MCF 10A (cell line): ENCODE measurements around the gene CD247. TPM values are rescaled to one million over a fixed set of nuclear protein-coding genes. Genes with fewer than 3 reads are reported as not detected.

Experiments
- BruUV-seq: library from RNA; stranded (reverse); fragments of 400-500 nt; replicated peaks from 2 replicates; lab custom pipeline; 2021; lab: Mats Ljungman, UMichigan
- CTCF ChIA-PET: fragments of 300-600 bp; sonication (Branson Sonifier 250); formaldehyde crosslinking; extraction: SDS; loops from one replicate; lab custom pipeline; 2021; ENCODE audit warnings: antibody characterized with exemption, inconsistent platforms; lab: Yijun Ruan, JAX
- POLR2A ChIA-PET: fragments of 300-600, 350-650 bp; sonication (Branson Sonifier 250); formaldehyde crosslinking; extraction: SDS; loops from one replicate; lab custom pipeline; 2020; ENCODE audit warnings: antibody characterized with exemption, inconsistent platforms; lab: Yijun Ruan, JAX
- DNase-seq: peaks from one replicate; pipeline ENCODE4 v3.0.0-alpha.2; 2018; ENCODE audit not compliant: unreplicated experiment
- H3K27ac Mint-ChIP-seq: one replicate; pipeline ENCODE4 v1.8.0; 2022; ENCODE audit warnings: mild to moderate bottlenecking, low read depth, mixed read lengths; ENCODE audit not compliant: unreplicated experiment
- H3K27me3 Mint-ChIP-seq: one replicate; pipeline ENCODE4 v1.8.0; 2022; ENCODE audit warnings: mixed read lengths; ENCODE audit not compliant: insufficient read depth, unreplicated experiment
- H3K36me3 Mint-ChIP-seq: one replicate; pipeline ENCODE4 v1.8.0; 2022; ENCODE audit warnings: mild to moderate bottlenecking, moderate library complexity, mixed read lengths; ENCODE audit not compliant: insufficient read depth, unreplicated experiment
- H3K4me1 Mint-ChIP-seq: one replicate; pipeline ENCODE4 v1.8.0; 2022; ENCODE audit warnings: mixed read lengths; ENCODE audit not compliant: insufficient read depth, unreplicated experiment
- H3K4me3 Mint-ChIP-seq: one replicate; pipeline ENCODE4 v1.8.0; 2022; ENCODE audit warnings: mild to moderate bottlenecking, moderate library complexity, mixed read lengths; ENCODE audit not compliant: unreplicated experiment
- H3K9me3 Mint-ChIP-seq: one replicate; pipeline ENCODE4 v1.8.0; 2022; ENCODE audit warnings: mixed read lengths; ENCODE audit not compliant: unreplicated experiment
- CTCF ChIP-seq: fragments of 200-600 bp; IDR thresholded peaks from one replicate; pipeline ENCODE4 v1.8.0; 2022; ENCODE audit warnings: antibody characterized with exemption, mild to moderate bottlenecking; ENCODE audit not compliant: unreplicated experiment
- intact Hi-C: fragments of 100-400 bp; cut with micrococcal nuclease; formaldehyde crosslinking; loops from 2 replicates; pipeline ENCODE4 v1.14.1; 2022
- total RNA-seq: library from RNA; stranded (reverse); gene quantifications from 2 replicates; pipeline ENCODE4 v1.2.3, GENCODE V29; 2022

Gene CD247
- total RNA-seq, 1 experiment from 2014 or later = not detected

GRCh38 chr1:167446966-167447365 is 71.4 kb downstream of the CD247 start:
- no TSS peak for BruUV-seq
- DNase-seq = no peak
- Mint-ChIP-seq H3K36me3 (no peaks in the 10 kb centered on the region), H3K27ac (no peak overlapping the region), H3K4me3 (no peak overlapping the region), H3K27me3 (no peaks in the 10 kb centered on the region), H3K4me1 (peaks cover 5% of the 10 kb centered on the region), H3K9me3 (no peaks in the 10 kb centered on the region)
- ChIA-PET POLR2A (interaction anchor here (0.7 to 1.3 kb wide), 8 partner anchors 24 to 178 kb away, joined by 3 to 4 read pairs (median 4); no protein-coding TSS in a partner anchor), CTCF (interaction anchor here (0.7 to 3.4 kb wide), 14 partner anchors 8 to 388 kb away, joined by 3 to 29 read pairs (median 4); no protein-coding TSS in a partner anchor)
- intact Hi-C loops = no loop called here
- TF ChIP-seq CTCF = no peak

- Mint-ChIP-seq H3K27me3 (peaks cover 18% of the 10 kb centered on the region), H3K4me3 (no peak overlapping the region), H3K36me3 (no peaks in the 10 kb centered on the region), H3K9me3 (no peaks in the 10 kb centered on the region), H3K4me1 (peaks cover 6% of the 10 kb centered on the region), H3K27ac (no peak overlapping the region)
- intact Hi-C loops = loop anchor here (2.0 to 5.0 kb wide), 3 partner anchors 114 to 533 kb away; no protein-coding TSS in a partner anchor
- no TSS peak for BruUV-seq
- no peak for TF ChIP-seq CTCF
- ChIA-PET POLR2A (interaction anchor here (0.9 to 1.3 kb wide), 2 partner anchors 11 to 13 kb away, joined by 3 read pairs; no protein-coding TSS in a partner anchor), CTCF (interaction anchor here (0.5 to 8.6 kb wide), 21 partner anchors 12 to 576 kb away, joined by 3 to 232 read pairs (median 6); no protein-coding TSS in a partner anchor)
- no peak for DNase-seq
Measured at GRCh38 chr1:167443757-167444156, 74.6 kb downstream of the CD247 start.

GRCh38 chr1:167442854-167443565 is 75.3 kb downstream of the CD247 start:
- POLR2A ChIA-PET = interaction anchor here (0.9 to 1.9 kb wide), 2 partner anchors 85 to 175 kb away, joined by 3 to 6 read pairs; no protein-coding TSS in a partner anchor
- Mint-ChIP-seq H3K36me3 (no peaks in the 10 kb centered on the region), H3K27ac (no peak overlapping the region), H3K4me3 (no peak overlapping the region), H3K4me1 (peaks cover 6% of the 10 kb centered on the region), H3K27me3 (peaks cover 18% of the 10 kb centered on the region), H3K9me3 (no peaks in the 10 kb centered on the region)
- DNase-seq = no peak
- TF ChIP-seq CTCF = no peak
- BruUV-seq = no TSS peak
- intact Hi-C loops = loop anchor here (1.0 to 5.0 kb wide), 8 partner anchors 42 to 532 kb away; partner anchors contain the start of gene POU2F1
- CTCF ChIA-PET = interaction anchor here (0.5 to 8.6 kb wide), 42 partner anchors 13 to 583 kb away, joined by 3 to 232 read pairs (median 4); no protein-coding TSS in a partner anchor
